Right atrium auricular region (tissue), 2 donors: ENCODE measurements around the gene NEK2. TPM values are rescaled to one million over a fixed set of nuclear protein-coding genes. Genes with fewer than 3 reads are reported as not detected.

Experiments
- DNase-seq: peaks from one replicate; pipeline ENCODE4 v3.0.0-alpha.2; 2019; ENCODE audit warnings: low spot score
- H3K27ac ChIP-seq, 2 donors: fragments of 200-600 bp; sonication (generic); 1 replicate in 1 of 2; 2 replicates in 1 of 2; pipeline ENCODE4 v1.5.1; 2016 to 2019
- H3K27me3 ChIP-seq, 2 donors: fragments of 200-600 bp; sonication (generic); one replicate each; pipeline versions ENCODE4 v1.5.1 to v1.6.0; 2017 to 2019
- H3K36me3 ChIP-seq: fragments of 200-600 bp; sonication (generic); one replicate; pipeline ENCODE4 v1.5.1; 2016
- H3K4me1 ChIP-seq, 2 donors: fragments of 200-600 bp; sonication (generic); one replicate each; pipeline versions ENCODE4 v1.5.1 to v1.6.0; 2017 to 2019
- H3K4me3 ChIP-seq, 2 donors: fragments of 200-600 bp; sonication (generic); 1 replicate in 1 of 2; 2 replicates in 1 of 2; pipeline ENCODE4 v1.5.1; 2017 to 2019; ENCODE audit warnings: mild to moderate bottlenecking in 1 of 2, moderate library complexity in 1 of 2
- H3K9me3 ChIP-seq, 2 donors: fragments of 200-600 bp; sonication (generic); one replicate each; pipeline ENCODE4 v1.5.1; 2019
- total RNA-seq, 2 donors: library from RNA; depleted of rRNA; stranded (reverse); fragments of >200 nt; gene quantifications; one replicate each; pipeline ENCODE4 v1.1.0, GENCODE V29; 2016
- TF ChIP-seq, protein P1 (sequence below), 2 donors: fragments of 200-600 bp; sonication (generic); IDR thresholded peaks; one replicate each; pipeline ENCODE4 v1.5.1; 2019; ENCODE audit warnings: antibody characterized with exemption in 2 of 2

The NEK2 gene
- total RNA-seq, 2 donors from 2014 or later = 2.2 TPM; not detected in 1

- TF ChIP-seq, protein P1, sequence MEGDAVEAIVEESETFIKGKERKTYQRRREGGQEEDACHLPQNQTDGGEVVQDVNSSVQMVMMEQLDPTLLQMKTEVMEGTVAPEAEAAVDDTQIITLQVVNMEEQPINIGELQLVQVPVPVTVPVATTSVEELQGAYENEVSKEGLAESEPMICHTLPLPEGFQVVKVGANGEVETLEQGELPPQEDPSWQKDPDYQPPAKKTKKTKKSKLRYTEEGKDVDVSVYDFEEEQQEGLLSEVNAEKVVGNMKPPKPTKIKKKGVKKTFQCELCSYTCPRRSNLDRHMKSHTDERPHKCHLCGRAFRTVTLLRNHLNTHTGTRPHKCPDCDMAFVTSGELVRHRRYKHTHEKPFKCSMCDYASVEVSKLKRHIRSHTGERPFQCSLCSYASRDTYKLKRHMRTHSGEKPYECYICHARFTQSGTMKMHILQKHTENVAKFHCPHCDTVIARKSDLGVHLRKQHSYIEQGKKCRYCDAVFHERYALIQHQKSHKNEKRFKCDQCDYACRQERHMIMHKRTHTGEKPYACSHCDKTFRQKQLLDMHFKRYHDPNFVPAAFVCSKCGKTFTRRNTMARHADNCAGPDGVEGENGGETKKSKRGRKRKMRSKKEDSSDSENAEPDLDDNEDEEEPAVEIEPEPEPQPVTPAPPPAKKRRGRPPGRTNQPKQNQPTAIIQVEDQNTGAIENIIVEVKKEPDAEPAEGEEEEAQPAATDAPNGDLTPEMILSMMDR (IDR thresholded peaks at IDR 0.05) = peak; percentile 36 to 80
- H3K36me3 ChIP-seq = no peaks in the 10 kb centered on the region
- no peaks in the 10 kb centered on the region for H3K27me3 ChIP-seq
- DNase-seq = peak; percentile 61
- no peak overlapping the region for H3K27ac ChIP-seq
- peaks cover 0 to 3% of the 10 kb centered on the region in 2 donors for H3K4me1 ChIP-seq
- no peak overlapping the region for H3K4me3 ChIP-seq
- no peaks in the 10 kb centered on the region for H3K9me3 ChIP-seq
Measured at GRCh38 chr1:211680752-211681327, 5.4 kb upstream of the NEK2 start.

DNA sequence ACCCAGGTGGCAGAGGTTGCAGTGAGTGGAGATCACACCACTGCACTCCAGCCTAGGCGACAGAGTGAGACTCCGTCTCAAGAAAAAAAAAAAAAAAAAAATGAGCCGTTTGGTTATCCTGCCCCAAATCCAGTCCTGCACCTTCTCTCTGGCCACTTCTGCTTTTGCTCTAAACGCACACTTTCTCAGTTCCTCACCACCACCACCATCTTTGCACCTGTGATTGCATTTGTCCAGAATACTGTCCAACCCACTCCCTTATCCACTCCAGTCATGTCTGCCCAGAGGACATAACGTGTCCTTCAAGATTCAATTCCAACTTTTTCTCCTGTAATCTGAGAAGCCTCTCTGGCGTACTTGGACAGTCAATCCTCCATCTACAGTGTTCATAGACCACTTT is 2.2 kb upstream of the NEK2 start:
- no peaks in the 10 kb centered on the region for H3K9me3 ChIP-seq
- no peak for DNase-seq
- peaks cover 0 to 15% of the 10 kb centered on the region in 2 donors for H3K4me1 ChIP-seq
- H3K4me3 ChIP-seq = no peak overlapping the region
- H3K36me3 ChIP-seq = no peaks in the 10 kb centered on the region
- TF ChIP-seq, protein P1 (IDR thresholded peaks at IDR 0.05) = no peak
- H3K27me3 ChIP-seq = no peaks in the 10 kb centered on the region
- no peak overlapping the region for H3K27ac ChIP-seq

DNA sequence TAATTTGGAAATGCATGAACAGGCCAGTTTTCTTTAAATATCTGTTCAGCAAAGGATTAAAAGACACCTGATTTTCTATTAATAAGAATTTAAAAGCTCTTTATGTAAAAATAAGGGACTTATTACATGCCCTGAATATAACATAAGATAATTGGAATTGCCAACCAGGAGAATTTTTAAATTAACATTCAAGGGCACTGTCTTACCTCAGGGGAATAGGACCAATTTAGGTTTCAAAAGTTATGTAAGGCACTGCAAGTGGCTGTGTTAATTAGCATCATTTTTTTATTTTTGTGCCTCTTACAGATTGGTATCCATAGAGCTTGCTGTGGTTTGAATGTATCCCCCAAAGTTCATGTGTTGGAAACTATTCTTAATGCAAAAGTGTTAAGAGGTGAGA is 1.3 kb upstream of the NEK2 start:
- no peak for DNase-seq

DNA sequence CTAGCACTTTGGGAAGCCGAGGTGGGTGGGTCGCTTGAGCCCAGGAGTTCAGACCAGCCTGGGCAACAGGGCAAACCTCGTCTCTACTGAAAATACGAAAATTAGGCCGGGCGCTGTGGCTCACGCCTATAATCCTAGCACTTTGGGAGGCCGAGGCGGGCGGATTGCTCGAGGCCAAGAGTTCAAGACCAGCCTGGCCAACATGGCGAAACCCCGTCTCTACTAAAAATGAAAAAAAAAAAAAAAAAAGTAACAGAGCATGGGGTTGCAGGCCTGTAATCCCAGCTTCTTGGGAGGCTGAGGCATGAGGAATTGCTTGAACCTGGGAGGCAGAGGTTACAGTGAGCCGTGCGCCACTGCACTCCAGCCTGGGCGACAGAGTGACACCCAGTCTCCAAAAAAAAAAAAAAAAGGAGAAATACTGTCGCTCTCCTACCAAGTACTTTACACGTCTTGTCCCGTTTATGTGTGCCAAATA is 724 bp upstream of the NEK2 start:
- H3K36me3 ChIP-seq = no peaks in the 10 kb centered on the region
- no peaks in the 10 kb centered on the region for H3K27me3 ChIP-seq
- TF ChIP-seq, protein P1 (IDR thresholded peaks at IDR 0.05) = no peak
- peaks cover 0 to 15% of the 10 kb centered on the region in 2 donors for H3K4me1 ChIP-seq
- no peak overlapping the region for H3K27ac ChIP-seq
- no peaks in the 10 kb centered on the region for H3K9me3 ChIP-seq
- DNase-seq = peak; percentile 56
- H3K4me3 ChIP-seq = peak overlapping the region; percentile 37 to 59

More for the DNA sequence above, 1.3 kb upstream of the NEK2 start:
- TF ChIP-seq, protein P1 (IDR thresholded peaks at IDR 0.05) = no peak
- Histone ChIP-seq H3K9me3 (no peaks in the 10 kb centered on the region), H3K27me3 (no peaks in the 10 kb centered on the region), H3K4me3 (no peak overlapping the region), H3K4me1 (peaks cover 0 to 15% of the 10 kb centered on the region in 2 donors), H3K36me3 (no peaks in the 10 kb centered on the region), H3K27ac (no peak overlapping the region)

- Histone ChIP-seq H3K36me3 (no peaks in the 10 kb centered on the region), H3K9me3 (no peaks in the 10 kb centered on the region)
Measured at GRCh38 chr1:211667065-211667617, 8.3 kb downstream of the NEK2 start.

More at GRCh38 chr1:211667065-211667617, 8.3 kb downstream of the NEK2 start:
- no peak for DNase-seq
- TF ChIP-seq, protein P1 (IDR thresholded peaks at IDR 0.05) = no peak
- H3K27ac ChIP-seq = no peak overlapping the region
- H3K4me1 ChIP-seq = no peaks in the 10 kb centered on the region
- no peak overlapping the region for H3K4me3 ChIP-seq
- no peaks in the 10 kb centered on the region for H3K27me3 ChIP-seq
